GM12892 (cell line): ENCODE data around the gene SCN2B. TPM values are rescaled to one million over a fixed set of nuclear protein-coding genes. Genes with fewer than 3 reads are reported as not detected.

Source experiments
- DNase-seq: peaks from one replicate; pipeline ENCODE4 v3.0.0; 2011; ENCODE audit not compliant: insufficient read length
- FAIRE-seq: peaks from 2 replicates; lab custom pipeline; 2011; peaks lifted over from hg19 to GRCh38; lab: Jason Lieb, UNC
- POLR2A ChIP-seq: IDR thresholded peaks from 2 replicates; pipeline ENCODE4 v1.6.1; 2011; ENCODE audit warnings: low read depth, low read length, control low read depth
- POLR2AphosphoS5 ChIP-seq: IDR thresholded peaks from 2 replicates; pipeline ENCODE4 v1.6.1; 2011; ENCODE audit warnings: low read depth, low read length, control low read depth
- TAF1 ChIP-seq: IDR thresholded peaks from 2 replicates; pipeline ENCODE4 v1.6.1; 2011; ENCODE audit warnings: low read depth, mild to moderate bottlenecking, control low read depth, low read length, borderline replicate concordance
- polyA plus RNA-seq: library from polyadenylated mRNA; unstranded; fragments of >200 nt; gene quantifications from one replicate; pipeline ENCODE4 v1.2.1, GENCODE V29; 2012; ENCODE audit warnings: missing spikeins, inconsistent platforms; ENCODE audit not compliant: missing spikeins

Gene SCN2B
- polyA plus RNA-seq: not detected

GRCh38 chr11:118175993-118176777 is at the start of gene SCN2B:
SCN2B (minus strand) TSS chr11:118176639; CDS start chr11:118176431, 208 bp downstream.
- FAIRE-seq (no peak), DNase-seq (no peak)
- no peak for TF ChIP-seq POLR2A
- no peak for TF ChIP-seq TAF1
- no peak for TF ChIP-seq POLR2AphosphoS5

GRCh38 chr11:118224511-118225188 is 48.2 kb upstream of the SCN2B start, which contains the start of gene JAML:
JAML (minus strand) TSS chr11:118225011; CDS start chr11:118214866, 10,145 bp downstream.
- FAIRE-seq (peak; percentile 76), DNase-seq (no peak)
- TF ChIP-seq POLR2AphosphoS5 (no peak), TAF1 (no peak), POLR2A (no peak)

GRCh38 chr11:118223992-118224391 is 47.6 kb upstream of the SCN2B start:
- FAIRE-seq (no peak), DNase-seq (no peak)
- TF ChIP-seq POLR2AphosphoS5 (no peak), POLR2A (no peak), TAF1 (no peak)

GRCh38 chr11:118223570-118223969 is 47.1 kb upstream of the SCN2B start:
- FAIRE-seq (no peak), DNase-seq (no peak)
- TF ChIP-seq POLR2AphosphoS5: no peak
- TF ChIP-seq POLR2A: no peak
- no peak for TF ChIP-seq TAF1

- FAIRE-seq (no peak), DNase-seq (no peak)
- no peak for TF ChIP-seq POLR2A
- TF ChIP-seq TAF1: no peak
These were observed 46.0 kb upstream of the SCN2B start for GRCh38 chr11:118222437-118222836.

GRCh38 chr11:118221419-118221818 is 45.0 kb upstream of the SCN2B start:
- TF ChIP-seq POLR2A (no peak), TAF1 (no peak), POLR2AphosphoS5 (no peak)
- no peak for DNase-seq
- FAIRE-seq: no peak

GRCh38 chr11:118219732-118220131 is 43.3 kb upstream of the SCN2B start:
- DNase-seq (no peak), FAIRE-seq (no peak)
- TF ChIP-seq TAF1 (no peak), POLR2A (no peak), POLR2AphosphoS5 (no peak)

- DNase-seq (no peak), FAIRE-seq (no peak)
- TF ChIP-seq POLR2A (no peak), POLR2AphosphoS5 (no peak), TAF1 (no peak)
These were observed 42.8 kb upstream of the SCN2B start for GRCh38 chr11:118219244-118219643.

- TF ChIP-seq POLR2AphosphoS5 (no peak), POLR2A (no peak), TAF1 (no peak)
- FAIRE-seq: peak; percentile 61
- DNase-seq: no peak
These were observed 41.1 kb upstream of the SCN2B start for GRCh38 chr11:118217575-118217974.

GRCh38 chr11:118216621-118217481 is 40.4 kb upstream of the SCN2B start:
- FAIRE-seq (peak; percentile 92), DNase-seq (no peak)
- TF ChIP-seq POLR2A (no peak), TAF1 (no peak), POLR2AphosphoS5 (no peak)

GRCh38 chr11:118215765-118216164 is 39.3 kb upstream of the SCN2B start:
- TF ChIP-seq POLR2AphosphoS5 (no peak), POLR2A (no peak), TAF1 (no peak)
- no peak for DNase-seq
- no peak for FAIRE-seq
